DOHH2 (cell line): ENCODE measurements around the gene PSG11.

ENCODE experiments used
- EZH2phosphoT487 ChIP-seq: fragments of 200-600 bp; sonication (generic); IDR thresholded peaks from 2 replicates; pipeline ENCODE4 v1.6.1; 2017; ENCODE audit warnings: borderline replicate concordance, mild to moderate bottlenecking, antibody characterized with exemption, low read length, moderate library complexity, mixed read lengths
- TF ChIP-seq, protein P1 (sequence below): fragments of 200-600 bp; sonication (generic); IDR thresholded peaks from one replicate; pipeline ENCODE4 v1.5.1; 2014; ENCODE audit warnings: antibody characterized with exemption, mild to moderate bottlenecking, low read depth, low read length; ENCODE audit not compliant: poor library complexity, severe bottlenecking

DNA sequence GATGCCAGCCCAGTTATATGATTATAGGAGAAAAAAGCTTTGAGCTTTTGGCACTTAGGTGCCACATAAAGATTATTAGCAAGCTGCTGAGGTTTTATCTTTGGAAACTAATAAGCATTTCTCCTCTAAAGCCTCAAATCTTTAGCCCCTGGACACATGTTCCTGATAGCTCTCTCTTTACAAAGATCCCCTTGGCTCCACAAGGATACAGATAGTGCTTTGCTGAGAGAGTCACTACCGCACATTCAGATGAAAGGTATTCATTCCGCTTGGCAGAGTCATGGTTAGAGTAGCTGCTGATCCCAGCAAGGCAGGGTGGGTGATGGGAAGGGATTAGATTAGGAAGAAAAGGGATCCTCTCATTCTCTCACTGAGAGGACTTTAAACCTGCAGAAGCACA, 61.1 kb downstream of the PSG11 start:
- TF ChIP-seq, protein P1, sequence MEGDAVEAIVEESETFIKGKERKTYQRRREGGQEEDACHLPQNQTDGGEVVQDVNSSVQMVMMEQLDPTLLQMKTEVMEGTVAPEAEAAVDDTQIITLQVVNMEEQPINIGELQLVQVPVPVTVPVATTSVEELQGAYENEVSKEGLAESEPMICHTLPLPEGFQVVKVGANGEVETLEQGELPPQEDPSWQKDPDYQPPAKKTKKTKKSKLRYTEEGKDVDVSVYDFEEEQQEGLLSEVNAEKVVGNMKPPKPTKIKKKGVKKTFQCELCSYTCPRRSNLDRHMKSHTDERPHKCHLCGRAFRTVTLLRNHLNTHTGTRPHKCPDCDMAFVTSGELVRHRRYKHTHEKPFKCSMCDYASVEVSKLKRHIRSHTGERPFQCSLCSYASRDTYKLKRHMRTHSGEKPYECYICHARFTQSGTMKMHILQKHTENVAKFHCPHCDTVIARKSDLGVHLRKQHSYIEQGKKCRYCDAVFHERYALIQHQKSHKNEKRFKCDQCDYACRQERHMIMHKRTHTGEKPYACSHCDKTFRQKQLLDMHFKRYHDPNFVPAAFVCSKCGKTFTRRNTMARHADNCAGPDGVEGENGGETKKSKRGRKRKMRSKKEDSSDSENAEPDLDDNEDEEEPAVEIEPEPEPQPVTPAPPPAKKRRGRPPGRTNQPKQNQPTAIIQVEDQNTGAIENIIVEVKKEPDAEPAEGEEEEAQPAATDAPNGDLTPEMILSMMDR: no peak
- no peak for TF ChIP-seq EZH2phosphoT487
